KG1 (cell line): ENCODE measurements around the gene PDE8A.
"Not testable (repeated sequence)": the region's sequence is repeated elsewhere in the genome, so short reads cannot be mapped to it uniquely, and the experiment has no call there.

Experiments
- DNase-seq: peaks from one replicate; lab custom pipeline; 2025; lab: John Stamatoyannopoulos, UW

PDE8A gene

DNA sequence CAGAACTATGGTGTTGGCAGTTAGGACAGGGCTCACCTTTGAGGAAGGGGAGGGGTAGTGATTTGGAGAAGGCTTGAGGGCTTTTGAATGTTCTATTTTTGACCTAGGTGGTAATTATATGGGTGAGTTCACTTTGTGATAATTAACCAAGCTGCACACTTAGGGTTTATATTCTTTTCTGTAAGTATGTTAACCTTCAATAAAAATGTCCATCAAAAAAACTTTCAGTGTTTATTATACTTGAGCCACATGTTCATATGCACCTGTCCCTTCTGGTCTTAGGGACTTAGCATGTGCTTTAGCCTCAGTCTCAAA lies 28.4 kb downstream of the PDE8A start:
- DNase-seq: no peak

DNA sequence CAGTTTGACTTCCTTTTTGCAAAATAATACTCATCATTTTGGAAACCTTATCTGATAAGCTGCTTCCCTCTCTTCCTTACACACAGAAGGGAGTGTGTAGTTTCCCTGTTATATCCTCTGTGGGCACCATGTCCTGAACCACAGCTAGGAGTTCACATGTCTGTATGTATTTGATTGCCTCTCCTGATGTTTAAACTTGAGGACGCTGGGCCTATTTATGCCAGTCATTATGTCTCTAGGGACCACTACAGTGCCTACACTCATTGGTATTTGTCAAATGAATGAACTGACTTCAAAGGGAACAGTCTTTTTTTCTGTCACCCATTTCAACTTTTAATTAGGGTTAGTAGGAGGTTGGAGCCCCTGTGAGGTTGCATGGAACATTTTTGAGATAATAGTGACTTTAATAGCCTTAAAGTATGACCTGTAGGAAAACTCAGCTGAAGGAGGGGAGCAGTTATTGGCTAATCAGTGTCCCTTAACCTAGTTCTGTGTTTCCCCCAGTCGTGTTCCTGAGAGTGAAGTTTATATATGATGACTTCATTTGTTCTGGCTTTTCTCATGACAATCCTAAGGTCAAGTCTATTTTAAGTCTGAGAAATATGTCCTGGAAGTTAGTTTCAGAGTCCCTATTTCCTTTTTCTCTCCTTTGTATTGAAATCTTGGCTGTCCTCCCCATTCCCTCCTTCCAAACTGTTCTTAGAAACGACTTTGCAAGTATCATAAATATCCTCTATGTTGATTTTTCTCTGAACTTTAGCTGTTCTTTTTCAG lies 28.9 kb downstream of the PDE8A start:
- no peak for DNase-seq

DNA sequence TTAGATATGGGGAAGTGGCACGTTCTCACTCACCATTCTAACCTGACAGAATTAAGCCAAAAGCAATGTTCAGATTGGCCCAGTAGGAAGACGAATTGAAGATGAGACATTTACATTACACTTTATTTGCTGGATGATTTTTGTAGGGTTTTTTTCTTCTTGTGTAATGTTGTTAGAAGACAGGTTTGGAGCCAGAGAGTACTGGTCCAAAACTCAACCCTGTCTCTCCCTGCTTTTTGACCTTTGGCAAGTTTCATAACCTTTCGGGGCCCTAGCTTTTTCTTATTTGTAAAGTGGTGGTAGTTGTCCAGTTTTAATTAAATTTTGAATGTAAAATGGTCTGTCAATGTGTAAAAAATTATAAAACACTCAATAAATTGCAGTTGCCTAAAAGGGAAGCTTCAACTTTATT lies 29.5 kb downstream of the PDE8A start:
- no peak for DNase-seq

GRCh38 chr15:85011724-85012123 lies 30.1 kb downstream of the PDE8A start:
- DNase-seq: not testable (repeated sequence)

- no peak for DNase-seq
Observed at GRCh38 chr15:85013785-85014184, 32.1 kb downstream of the PDE8A start.

- no peak for DNase-seq
Observed at GRCh38 chr15:85014932-85015331, 33.3 kb downstream of the PDE8A start.

DNA sequence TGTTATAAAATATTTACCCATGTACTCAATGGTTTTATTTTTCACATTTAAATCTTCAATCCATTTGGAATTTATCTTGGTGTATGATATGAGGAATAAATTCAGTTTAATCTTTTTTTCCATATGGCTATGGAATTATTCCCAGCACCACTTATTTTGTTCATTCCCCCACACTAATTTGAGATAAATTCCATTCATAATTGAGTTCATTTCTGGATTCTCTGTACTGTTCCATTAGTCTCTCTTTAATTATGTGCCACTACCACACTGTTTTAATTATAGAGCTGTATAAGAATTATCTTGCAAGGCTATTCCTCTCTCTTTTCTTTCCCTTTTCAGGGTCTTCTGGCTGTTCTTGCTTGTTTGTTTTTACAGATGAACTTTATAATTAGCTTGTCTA lies 34.6 kb downstream of the PDE8A start:
- no peak for DNase-seq

GRCh38 chr15:85019815-85020590 lies 38.3 kb downstream of the PDE8A start:
- DNase-seq: no peak

DNA sequence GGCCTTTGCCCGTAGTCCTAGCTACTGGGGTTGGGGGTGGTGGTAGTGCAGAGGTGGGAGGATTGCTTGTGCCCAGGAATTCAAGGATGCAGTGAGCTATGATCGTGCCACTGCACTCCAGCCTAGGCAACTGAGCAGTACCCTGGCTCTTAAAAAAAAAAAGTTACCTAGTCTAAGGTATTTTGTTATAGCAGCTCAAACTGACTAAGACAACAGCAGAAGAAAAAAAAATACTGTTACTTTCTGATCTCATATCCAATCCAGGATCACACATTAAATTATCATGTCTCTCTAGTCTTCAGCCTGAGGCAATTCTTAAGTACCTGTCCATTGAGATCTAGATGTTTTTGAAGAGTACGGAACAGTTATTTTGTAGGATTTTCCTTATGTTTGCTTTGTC lies 39.8 kb downstream of the PDE8A start:
- no peak for DNase-seq

DNA sequence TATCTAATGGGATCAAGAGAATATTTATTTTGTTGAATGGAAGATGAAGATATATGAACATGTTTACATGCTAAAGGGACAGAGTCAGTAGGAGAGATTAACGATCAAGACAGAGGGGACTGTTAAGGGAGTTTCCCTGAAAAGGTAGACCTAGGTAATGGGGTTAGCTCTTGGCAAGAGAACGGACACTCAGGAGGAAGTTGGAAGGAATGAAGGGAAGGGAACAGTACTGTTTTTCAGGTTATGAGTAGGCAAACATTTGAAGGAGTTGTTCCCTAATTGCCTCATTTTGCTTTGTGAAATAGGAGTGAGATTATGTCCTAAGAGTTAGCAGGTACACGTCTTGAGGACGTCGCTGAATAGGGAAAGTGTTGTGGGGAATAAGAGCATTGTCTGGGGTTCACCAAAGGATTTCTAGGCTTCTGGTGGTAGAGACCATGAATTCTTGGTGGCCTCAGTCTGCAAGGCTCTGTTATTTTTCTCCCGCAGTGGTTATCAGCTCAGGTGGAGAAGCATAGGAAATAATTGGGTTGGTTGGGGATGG lies 41.3 kb downstream of the PDE8A start:
- no peak for DNase-seq

DNA sequence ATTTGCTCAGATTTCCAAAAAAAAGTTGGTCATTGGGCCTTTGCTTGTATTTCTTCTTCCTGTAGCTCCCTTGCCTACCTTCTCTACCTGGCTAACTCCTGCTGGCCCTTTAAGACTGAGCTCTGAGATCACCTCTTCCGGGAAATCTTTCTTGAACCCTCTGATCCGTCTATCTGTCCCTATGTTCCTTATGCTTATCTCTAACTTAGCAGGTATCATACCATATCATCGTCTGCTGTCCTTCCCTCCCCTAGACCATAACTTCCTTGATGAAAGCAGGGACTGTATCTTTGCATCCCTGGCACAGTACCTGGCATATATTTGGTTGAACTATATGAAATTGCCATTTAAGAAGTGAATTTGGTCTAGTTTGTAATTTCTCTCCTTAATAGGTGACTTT lies 42.3 kb downstream of the PDE8A start:
- DNase-seq: no peak

GRCh38 chr15:85024509-85025336 lies 43.1 kb downstream of the PDE8A start:
- DNase-seq: no peak

DNA sequence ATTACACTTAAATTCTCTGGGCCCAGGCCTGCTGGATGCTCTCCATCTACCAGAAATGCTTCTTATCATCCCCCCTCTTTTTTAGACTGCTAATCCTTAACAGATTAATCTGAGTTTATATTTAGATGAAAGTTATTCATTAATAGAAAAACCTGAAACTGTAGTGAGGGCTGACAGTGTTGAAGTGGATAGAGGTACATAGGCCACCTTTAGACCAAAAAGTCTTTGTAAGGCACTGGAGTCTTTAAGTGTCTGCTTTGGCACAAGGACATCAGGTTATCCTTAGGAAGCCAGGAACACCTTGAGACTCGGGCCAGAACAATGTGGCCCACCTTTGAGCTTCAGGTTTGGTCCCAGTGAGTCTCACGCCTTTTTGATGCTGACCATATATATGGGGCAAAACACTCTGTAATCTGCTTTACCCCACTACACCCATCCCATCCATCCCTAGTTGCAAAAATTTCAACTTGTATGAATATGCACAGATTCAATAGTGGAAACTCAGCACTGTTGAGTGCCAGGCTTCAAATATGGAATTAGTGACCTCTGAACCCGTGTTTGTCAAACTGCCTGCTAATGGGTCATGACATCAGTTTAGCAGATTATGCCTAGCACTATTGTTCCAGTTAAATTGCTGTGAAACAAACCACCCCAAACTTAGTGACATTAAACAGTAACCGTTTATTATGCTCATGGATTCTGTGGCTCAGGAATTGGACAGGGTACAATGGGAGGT lies 44.0 kb downstream of the PDE8A start:
- no peak for DNase-seq

- DNase-seq: no peak
Observed at GRCh38 chr15:85026304-85027032, 44.8 kb downstream of the PDE8A start.

GRCh38 chr15:85027033-85027380 lies 45.4 kb downstream of the PDE8A start:
- no peak for DNase-seq

DNA sequence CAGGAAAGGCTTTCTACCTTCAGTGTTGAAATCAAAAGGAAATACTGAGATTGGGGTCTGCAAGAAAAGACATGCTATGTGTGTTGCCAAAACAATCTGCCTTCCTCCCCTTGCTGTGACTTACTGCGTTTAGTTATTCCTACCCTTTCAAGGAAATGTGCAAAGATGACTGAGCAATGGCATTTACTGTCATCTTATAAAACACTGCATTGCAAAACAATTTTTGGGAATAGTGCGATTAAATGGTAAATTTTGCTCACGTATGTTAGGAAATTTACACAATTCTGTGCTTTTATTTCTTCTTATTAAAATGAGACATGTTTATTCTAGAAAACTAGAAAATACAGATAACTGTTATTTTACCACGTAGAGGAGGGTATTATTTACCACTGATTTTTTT lies 45.8 kb downstream of the PDE8A start:
- no peak for DNase-seq

DNA sequence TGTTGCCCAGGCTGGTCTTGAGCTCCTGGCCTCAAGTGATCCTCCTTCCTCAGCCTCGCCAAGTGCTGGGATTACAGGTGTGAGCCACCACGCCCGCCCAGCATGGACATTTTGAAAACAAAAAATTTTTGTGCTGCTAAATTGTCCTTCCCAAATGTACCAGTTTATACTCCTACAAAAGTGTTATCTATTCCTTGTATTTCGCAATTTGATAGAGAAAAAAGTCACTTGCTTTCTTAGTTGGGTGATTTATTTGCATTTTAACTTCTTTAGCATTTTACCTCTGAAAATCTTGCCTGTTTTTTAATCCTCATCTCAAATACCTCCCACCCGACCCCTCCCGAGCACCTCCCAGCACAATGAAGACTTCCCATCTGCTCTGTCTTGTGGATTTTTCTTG lies 46.8 kb downstream of the PDE8A start:
- no peak for DNase-seq

DNA sequence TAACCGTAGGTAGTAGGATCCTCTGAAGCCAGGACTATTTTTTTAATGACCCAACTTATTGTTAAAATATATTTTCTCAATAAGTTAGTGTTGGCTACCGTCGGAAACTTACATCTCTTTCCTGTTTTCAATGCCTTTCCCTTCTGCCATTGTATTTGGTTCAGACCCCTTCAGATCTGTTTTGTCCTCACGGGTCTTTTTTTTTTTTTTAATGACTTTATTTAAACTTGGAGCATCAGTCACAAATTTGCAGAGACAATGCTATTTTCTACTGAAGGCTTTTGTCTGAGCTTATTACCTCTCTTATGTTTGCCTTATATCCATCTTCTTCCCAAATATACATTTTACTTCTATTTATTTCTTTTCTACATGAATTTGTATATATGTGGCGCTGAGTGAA lies 47.6 kb downstream of the PDE8A start:
- DNase-seq: no peak

DNA sequence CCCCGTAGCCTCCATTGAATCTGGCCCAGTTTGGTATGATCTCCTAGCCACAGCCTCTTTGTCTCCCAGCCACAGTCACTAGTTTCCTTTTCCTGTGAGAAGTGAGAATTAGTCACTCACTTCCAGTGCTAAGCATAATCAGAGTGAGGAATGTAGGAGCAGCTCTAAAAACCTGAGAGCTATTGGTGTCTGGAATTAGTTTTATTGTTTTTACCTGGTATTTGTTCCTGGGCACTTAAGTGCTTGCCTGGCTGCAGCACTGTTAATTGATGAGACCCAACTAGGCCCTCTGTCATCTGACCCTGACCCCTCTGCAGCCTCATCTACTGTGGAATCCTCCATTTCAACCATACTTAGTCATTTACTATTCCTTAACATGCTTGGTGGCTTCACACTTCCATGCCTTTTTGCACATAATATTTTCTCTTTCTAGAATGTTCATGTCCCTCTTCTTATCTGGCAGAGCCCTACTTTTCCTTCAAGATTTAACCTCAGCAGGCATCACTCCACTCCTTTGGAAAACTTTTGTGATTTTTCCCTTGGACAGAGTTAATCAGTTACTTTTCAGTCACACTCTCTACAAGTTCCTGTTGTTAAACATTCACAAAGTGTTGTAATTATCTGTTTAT lies 48.8 kb downstream of the PDE8A start:
- no peak for DNase-seq

DNA sequence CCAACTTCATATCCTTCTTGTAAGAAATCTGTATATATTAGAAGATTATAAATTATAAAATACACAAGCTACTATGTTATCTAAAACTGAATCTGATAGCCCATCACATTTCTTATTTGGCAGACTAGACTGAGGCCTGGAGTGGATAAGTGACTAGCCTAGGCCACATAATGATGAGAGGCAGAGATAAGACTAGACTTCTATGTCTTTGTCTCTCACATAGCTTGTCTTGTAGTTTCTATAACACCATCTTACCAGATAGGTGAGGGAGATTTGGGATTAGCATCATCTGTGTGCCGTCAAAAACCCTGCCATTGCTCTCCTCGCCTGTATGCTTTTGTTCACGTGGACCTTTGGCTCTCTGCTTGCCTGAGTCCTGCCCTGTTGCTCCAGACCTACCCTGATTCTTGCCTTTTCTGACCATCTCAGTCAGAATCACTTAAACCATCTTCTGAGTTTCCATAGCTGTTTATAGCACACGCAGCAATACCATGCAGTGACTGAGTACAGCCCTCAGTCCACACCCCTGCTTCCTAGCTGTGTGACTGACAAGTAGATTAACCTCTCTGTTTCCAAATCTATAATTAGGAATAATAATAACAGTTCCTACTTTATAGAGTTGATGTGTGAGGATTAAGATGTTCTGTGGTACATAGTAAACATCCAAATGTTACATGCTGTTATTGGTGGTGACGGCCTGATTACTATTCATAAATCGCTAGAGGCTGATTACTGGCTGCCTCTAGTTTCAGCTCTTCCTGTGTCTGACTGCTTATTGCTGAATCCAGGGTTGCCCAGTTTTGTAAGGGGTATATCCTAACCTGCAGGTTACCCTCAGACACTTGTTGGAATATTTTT lies 49.7 kb downstream of the PDE8A start:
- no peak for DNase-seq
